Heart left ventricle (tissue), 16 donors: ENCODE results near the gene BANF1. TPM values are rescaled to one million over a fixed set of nuclear protein-coding genes. Genes with fewer than 3 reads are reported as not detected.

ENCODE experiments used
- ATAC-seq, 4 donors: fragments of 200-7000 bp; cut with Tn5 transposase; one replicate each; pipeline ENCODE4 v1.9.1; 2020 to 2022; ENCODE audit warnings: moderate library complexity in 4 of 4, mild to moderate bottlenecking in 3 of 4, moderate number of reproducible peaks in 1 of 4
- DNase-seq, 5 donors: peaks; one replicate each; pipeline ENCODE4 v3.0.0-alpha.2; 2020
- H3K27ac ChIP-seq, 12 donors: fragments of 200-600 bp; sonication (generic) in 4 of 12; one replicate each; pipeline versions ENCODE4 v1.5.0 to v1.8.0; 2016 to 2022; ENCODE audit warnings: mild to moderate bottlenecking in 2 of 12
- H3K27me3 ChIP-seq, 9 donors: fragments of 200-600 bp; sonication (generic) in 2 of 9; one replicate each; pipeline versions ENCODE4 v1.5.1 to v1.8.0; 2016 to 2022; ENCODE audit warnings: mild to moderate bottlenecking in 3 of 9
- H3K36me3 ChIP-seq, 9 donors: fragments of 200-600 bp; sonication (generic) in 2 of 9; one replicate each; pipeline versions ENCODE4 v1.5.0 to v1.8.0; 2018 to 2022; ENCODE audit warnings: mild to moderate bottlenecking in 2 of 9
- H3K4me1 ChIP-seq, 12 donors: fragments of 200-600 bp; sonication (generic) in 4 of 12; one replicate each; pipeline versions ENCODE4 v1.5.0 to v1.8.0; 2016 to 2022; ENCODE audit warnings: mild to moderate bottlenecking in 3 of 12
- H3K4me3 ChIP-seq, 12 donors: fragments of 200-600 bp; sonication (generic) in 4 of 12; one replicate each; pipeline versions ENCODE4 v1.5.0 to v1.8.0; 2017 to 2022; ENCODE audit warnings: mild to moderate bottlenecking in 9 of 12, moderate library complexity in 4 of 12
- H3K9me3 ChIP-seq, 12 donors: fragments of 200-600 bp; sonication (generic) in 4 of 12; one replicate each; pipeline versions ENCODE4 v1.5.0 to v1.8.0; 2016 to 2022; ENCODE audit warnings: mild to moderate bottlenecking in 1 of 12
- CTCF ChIP-seq, 12 donors: fragments of 200-600 bp; sonication (generic) in 4 of 12; IDR thresholded peaks; one replicate each; pipeline versions ENCODE4 v1.5.0 to v1.8.0; 2018 to 2022; ENCODE audit warnings: antibody characterized with exemption in 12 of 12, mild to moderate bottlenecking in 5 of 12
- POLR2A ChIP-seq, 2 donors: fragments of 450-650 bp; IDR thresholded peaks; one replicate each; pipeline ENCODE4 v1.6.1; 2017; ENCODE audit warnings: antibody characterized with exemption in 2 of 2, mild to moderate bottlenecking in 2 of 2, moderate library complexity in 2 of 2
- WGBS, 4 donors: extraction: QIAGEN DNeasy Blood & Tissue Kit in 2 of 4; methylation state at CpG; one replicate each; pipeline versions ENCODE4 v1.1.5 to v1.1.7; 2013 to 2018; 5-methylcytosine and 5-hydroxymethylcytosine counted together
- intact Hi-C, 10 donors: fragments of 100-400 bp; cut with DNase I; formaldehyde crosslinking; loops; one replicate each; pipeline versions ENCODE4 v1.11.1 to v1.14.2; 2022
- polyA plus RNA-seq, 2 donors: library from polyadenylated mRNA; stranded (reverse); fragments of 200-250 nt; gene quantifications; one replicate each; pipeline ENCODE4 v1.2.3, GENCODE V29; 2013
- total RNA-seq, 9 donors: library from RNA; depleted of rRNA in 2 of 9; stranded (reverse); fragments of >200 nt in 2 of 9; fragmentation: NEBNext Ultra II Directional in 3 of 9; extraction: Animal tissue kit (Norgen Biotek cat#: 25700) in 3 of 9; gene quantifications; one replicate each; pipeline versions ENCODE4 v1.1.0 to v1.2.4, GENCODE V29; 2016 to 2023
- donor health status: ischemic (EF 13 %, LVEDD 7.1; RV severe dilation, severe dysfunction).
- donor health status: healthy with polysubstance abuse.
- donor health status: DM: no; HTN: yes; CAD: no.
- donor health status: DM: no; HTN: no; CAD: no.
- donor health status: ischemic (EF 25% LVEDD 6.9; RV normal size, moderate dysfunction).
- donor health status: ischemic (EF 25% LVEDD 5.7; RV mildly dilated, moderate dysfunction).
- donor health status: healthy.
- donor health status: DM: yes; HTN: yes; CAD: no.
- donor health status: ischemic (EF 35%, LVEDD 5.7; RV mildly dilated, moderate dysfunction).
- donor health status: nonischemic (EF 11% LVEDD 7.7; RV severe dilation, severe dysfunction).
- donor health status: DM: yes; HTN: yes; CAD: no.
- donor health status: PGD.
- donor health status: ischemic (EF 29% LVEDD 5.4; RV normal size, mild dysfunction).
- donor health status: nonischemic (EF 23%, LVEDD 6.1; RV moderate dilation, normal function).

BANF1 gene
- total and polyA plus RNA-seq, 11 donors = 68.7 to 345 (median 199) TPM

GRCh38 chr11:66006134-66006890, 4.0 kb downstream of the BANF1 start:
- WGBS, 4 donors = 85 to 88% (median 87%) methylated on average over 12 to 13 of the region's 13 CpGs
- Histone ChIP-seq H3K9me3 (no peaks in the 10 kb centered on the region), H3K27ac (no peak overlapping the region), H3K36me3 (peaks cover 0 to 27% (median 22%) of the 10 kb centered on the region in 9 donors), H3K4me3 (no peak overlapping the region), H3K27me3 (peaks cover 0 to 6% (median under 1%) of the 10 kb centered on the region in 9 donors), H3K4me1 (peaks cover 0 to 15% (median 9%) of the 10 kb centered on the region in 12 donors)
- DNase-seq (no peak), ATAC-seq (no peak)
- intact Hi-C loops = no loop called here
- TF ChIP-seq CTCF (IDR thresholded peaks at IDR 0.05) (no peak), POLR2A (IDR thresholded peaks at IDR 0.05) (no peak)

- TF ChIP-seq POLR2A (IDR thresholded peaks at IDR 0.05) = no peak
- TF ChIP-seq CTCF (IDR thresholded peaks at IDR 0.05) = no peak
- Histone ChIP-seq H3K4me3 (no peak overlapping the region), H3K4me1 (peaks cover 0 to 19% (median 9%) of the 10 kb centered on the region in 12 donors), H3K27me3 (peaks cover 0 to 11% (median 6%) of the 10 kb centered on the region in 9 donors), H3K9me3 (no peaks in the 10 kb centered on the region), H3K36me3 (peaks cover 0 to 27% (median 22%) of the 10 kb centered on the region in 9 donors), H3K27ac (no peak overlapping the region)
- intact Hi-C loops = no loop called here
- ATAC-seq (no peak), DNase-seq (no peak)
- WGBS, 4 donors = 78 to 81% (median 80%) methylated on average over 2 to 4 of the region's 4 CpGs
Observed at GRCh38 chr11:66006891-66007176, 4.5 kb downstream of the BANF1 start.

GRCh38 chr11:66007201-66007634, 4.9 kb downstream of the BANF1 start:
- H3K4me1 ChIP-seq = peaks cover 0 to 22% (median 9%) of the 10 kb centered on the region in 12 donors
- H3K27me3 ChIP-seq = peaks cover 4 to 15% (median 10%) of the 10 kb centered on the region in 9 donors
- no peak overlapping the region for H3K4me3 ChIP-seq
- no peak overlapping the region for H3K27ac ChIP-seq
- H3K9me3 ChIP-seq = no peaks in the 10 kb centered on the region
- WGBS, 4 donors = 37 to 69% (median 50%) methylated on average over 3 to 5 of the region's 5 CpGs
- ATAC-seq (no peak), DNase-seq (no peak)
- TF ChIP-seq POLR2A (IDR thresholded peaks at IDR 0.05) (no peak), CTCF (IDR thresholded peaks at IDR 0.05) (no peak)
- peaks cover 0 to 27% (median 22%) of the 10 kb centered on the region in 9 donors for H3K36me3 ChIP-seq
- intact Hi-C loops = no loop called here

- 74 to 89% (median 84%) methylated on average over 2 of the region's 2 CpGs for WGBS, 4 donors
- Histone ChIP-seq H3K4me1 (peaks cover 0 to 20% (median 6%) of the 10 kb centered on the region in 12 donors), H3K27ac (no peak overlapping the region), H3K36me3 (peaks cover 0 to 27% (median 22%) of the 10 kb centered on the region in 9 donors), H3K4me3 (no peak overlapping the region), H3K9me3 (no peaks in the 10 kb centered on the region), H3K27me3 (peaks cover 9 to 19% (median 13%) of the 10 kb centered on the region in 9 donors)
- TF ChIP-seq CTCF (IDR thresholded peaks at IDR 0.05) (no peak), POLR2A (IDR thresholded peaks at IDR 0.05) (no peak)
- ATAC-seq (no peak), DNase-seq (no peak)
- intact Hi-C loops = no loop called here
Observed at GRCh38 chr11:66008095-66008467, 5.8 kb downstream of the BANF1 start.
